AG09319 (cell line): ENCODE measurements around the gene ZNF580.

Source experiments
- DNase-seq: peaks from one replicate; pipeline ENCODE4 v3.0.0-alpha.2; 2010; ENCODE audit warnings: low read depth; ENCODE audit errors: extremely low read depth
- CTCF ChIP-seq: IDR thresholded peaks from 2 replicates; pipeline ENCODE4 v1.5.1; 2011; ENCODE audit warnings: low read depth, mild to moderate bottlenecking, inconsistent platforms, low read length, moderate library complexity

ZNF580 gene

GRCh38 chr19:55675661-55676354 is 35.0 kb downstream of the ZNF580 start:
- TF ChIP-seq CTCF, result no peak
- no peak for DNase-seq

GRCh38 chr19:55676383-55676782 is 35.6 kb downstream of the ZNF580 start:
- TF ChIP-seq CTCF, result no peak; the same call in 1 of the 2 replicates
- DNase-seq, result no peak

GRCh38 chr19:55676889-55677505 is 36.2 kb downstream of the ZNF580 start:
- no peak for DNase-seq
- no peak for TF ChIP-seq CTCF

- DNase-seq, result no peak
- TF ChIP-seq CTCF, result no peak
These were observed 36.8 kb downstream of the ZNF580 start for GRCh38 chr19:55677572-55678028.

GRCh38 chr19:55678121-55678671 is 37.4 kb downstream of the ZNF580 start:
- TF ChIP-seq CTCF, result no peak
- no peak for DNase-seq

GRCh38 chr19:55679343-55680257 is 38.8 kb downstream of the ZNF580 start:
- DNase-seq, result no peak

More at GRCh38 chr19:55679343-55680257, 38.8 kb downstream of the ZNF580 start:
- TF ChIP-seq CTCF, result no peak
